Mammary epithelial cell (primary cell): ENCODE measurements around the gene AURKAIP1.

Experiments used
- EZH2 ChIP-seq: IDR thresholded peaks from 2 replicates; pipeline ENCODE4 v1.6.1; 2012; ENCODE audit warnings: low read length, inconsistent platforms, borderline replicate concordance
- TF ChIP-seq, protein P1 (sequence below), 2 donors: IDR thresholded peaks in 1 of 2; conservative IDR thresholded peaks in 1 of 2; 2 replicates each; pipeline ENCODE4 v1.5.1; 2011 to 2012; ENCODE audit warnings: inconsistent platforms in 2 of 2, low read length in 2 of 2, mild to moderate bottlenecking in 2 of 2, control low read depth in 1 of 2, low read depth in 1 of 2; ENCODE audit not compliant: insufficient read depth in 1 of 2; ENCODE audit errors: extremely low read depth in 1 of 2

DNA sequence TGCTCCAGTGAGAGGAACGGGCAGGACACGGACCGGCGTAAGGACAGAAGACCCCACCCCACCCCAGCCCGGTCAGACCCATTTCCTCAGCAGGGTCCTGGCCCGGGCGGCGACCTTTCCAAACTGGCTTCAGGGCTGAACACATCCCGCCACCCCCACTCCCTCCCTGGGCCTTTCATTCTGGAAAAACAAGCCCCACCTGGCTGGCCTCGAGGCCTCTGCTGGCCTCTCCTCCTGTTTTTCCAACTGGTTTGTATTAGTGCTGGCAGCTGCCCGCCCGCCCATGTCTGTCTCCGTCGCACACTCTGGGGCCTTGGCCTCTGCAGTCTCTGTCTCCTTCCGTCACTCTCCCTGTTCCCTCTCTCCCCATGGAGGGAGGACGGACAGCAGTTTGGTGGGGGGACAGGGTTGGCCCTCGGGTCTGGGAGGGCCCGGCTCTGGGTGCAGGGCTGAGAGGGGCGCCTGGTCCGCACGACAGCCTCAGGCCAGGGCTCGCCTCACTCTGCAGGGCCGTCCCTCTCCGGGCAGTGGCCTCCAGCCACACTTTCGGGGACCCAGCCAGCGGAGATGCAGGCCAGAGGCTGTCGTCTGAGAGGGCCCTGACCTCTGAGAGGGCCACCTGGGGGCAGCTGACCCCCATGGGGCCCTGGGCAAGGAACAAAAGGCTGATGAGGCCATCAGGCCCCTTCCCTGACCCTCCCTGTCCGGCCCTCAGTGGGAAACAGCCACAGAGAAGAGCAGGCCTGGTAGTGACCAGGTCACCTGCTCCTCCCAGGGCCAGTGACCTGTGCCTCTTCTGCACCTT, 15.1 kb downstream of the AURKAIP1 start:
- no peak for TF ChIP-seq EZH2
- TF ChIP-seq, protein P1, sequence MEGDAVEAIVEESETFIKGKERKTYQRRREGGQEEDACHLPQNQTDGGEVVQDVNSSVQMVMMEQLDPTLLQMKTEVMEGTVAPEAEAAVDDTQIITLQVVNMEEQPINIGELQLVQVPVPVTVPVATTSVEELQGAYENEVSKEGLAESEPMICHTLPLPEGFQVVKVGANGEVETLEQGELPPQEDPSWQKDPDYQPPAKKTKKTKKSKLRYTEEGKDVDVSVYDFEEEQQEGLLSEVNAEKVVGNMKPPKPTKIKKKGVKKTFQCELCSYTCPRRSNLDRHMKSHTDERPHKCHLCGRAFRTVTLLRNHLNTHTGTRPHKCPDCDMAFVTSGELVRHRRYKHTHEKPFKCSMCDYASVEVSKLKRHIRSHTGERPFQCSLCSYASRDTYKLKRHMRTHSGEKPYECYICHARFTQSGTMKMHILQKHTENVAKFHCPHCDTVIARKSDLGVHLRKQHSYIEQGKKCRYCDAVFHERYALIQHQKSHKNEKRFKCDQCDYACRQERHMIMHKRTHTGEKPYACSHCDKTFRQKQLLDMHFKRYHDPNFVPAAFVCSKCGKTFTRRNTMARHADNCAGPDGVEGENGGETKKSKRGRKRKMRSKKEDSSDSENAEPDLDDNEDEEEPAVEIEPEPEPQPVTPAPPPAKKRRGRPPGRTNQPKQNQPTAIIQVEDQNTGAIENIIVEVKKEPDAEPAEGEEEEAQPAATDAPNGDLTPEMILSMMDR (conservative IDR thresholded peaks at IDR 0.05 in 1 of 2, IDR thresholded peaks at IDR 0.05 in 1 of 2; ENCODE audit: extremely low read depth in 1 of 2, insufficient read depth in 1 of 2, low read depth in 1 of 2, low read length in 2 of 2), result no peak
